IPS-11a (cell line): ENCODE measurements around the gene PGLYRP4.
"Not testable (repeated sequence)": the region's sequence is repeated elsewhere in the genome, so short reads cannot be mapped to it uniquely, and the experiment has no call there.

ENCODE experiments used
- H3K4me3 ChIP-seq: one replicate; pipeline ENCODE4 v1.5.1; 2013; ENCODE audit warnings: low read depth, low read length, control low read depth

The PGLYRP4 gene

GRCh38 chr1:153357076-153357852 is 8.6 kb upstream of the PGLYRP4 start:
- no peak overlapping the region for H3K4me3 ChIP-seq

- H3K4me3 ChIP-seq, result no peak overlapping the region
Measured at GRCh38 chr1:153356392-153357075, 7.9 kb upstream of the PGLYRP4 start.

DNA sequence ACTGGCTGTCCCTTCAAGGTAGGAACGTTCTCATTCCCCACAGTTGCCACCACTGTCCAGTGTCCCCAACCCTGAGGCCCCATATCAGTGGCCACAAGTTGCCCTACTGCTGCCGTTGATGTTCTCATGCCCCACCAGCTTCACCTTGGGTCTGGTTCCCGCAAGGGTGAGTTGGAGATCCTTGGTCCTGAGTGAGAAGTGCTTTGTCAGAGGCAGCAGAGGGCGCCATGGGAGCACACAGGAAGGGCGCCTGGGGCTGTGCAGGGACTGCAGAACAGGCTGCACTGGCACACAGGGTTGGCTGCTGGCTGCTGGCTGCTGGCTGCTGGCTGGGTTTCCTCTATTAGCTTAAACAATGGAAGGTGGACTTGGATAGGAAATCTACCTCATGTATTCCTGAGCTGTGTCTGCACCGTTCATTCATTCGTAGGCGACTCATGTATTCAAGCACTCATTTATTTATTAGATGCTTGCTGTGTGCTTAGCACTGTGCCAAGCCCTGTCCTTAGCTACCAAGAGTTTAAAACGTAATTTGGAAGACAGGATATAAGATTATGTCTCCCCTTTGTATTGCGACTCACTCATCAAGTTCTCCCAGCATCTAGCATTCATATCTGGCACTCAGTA is 6.9 kb upstream of the PGLYRP4 start:
- H3K4me3 ChIP-seq, result no peak overlapping the region

- H3K4me3 ChIP-seq, result no peak overlapping the region
Measured at GRCh38 chr1:153354515-153355193, 6.0 kb upstream of the PGLYRP4 start.

GRCh38 chr1:153353226-153353947 is 4.7 kb upstream of the PGLYRP4 start:
- no peak overlapping the region for H3K4me3 ChIP-seq

DNA sequence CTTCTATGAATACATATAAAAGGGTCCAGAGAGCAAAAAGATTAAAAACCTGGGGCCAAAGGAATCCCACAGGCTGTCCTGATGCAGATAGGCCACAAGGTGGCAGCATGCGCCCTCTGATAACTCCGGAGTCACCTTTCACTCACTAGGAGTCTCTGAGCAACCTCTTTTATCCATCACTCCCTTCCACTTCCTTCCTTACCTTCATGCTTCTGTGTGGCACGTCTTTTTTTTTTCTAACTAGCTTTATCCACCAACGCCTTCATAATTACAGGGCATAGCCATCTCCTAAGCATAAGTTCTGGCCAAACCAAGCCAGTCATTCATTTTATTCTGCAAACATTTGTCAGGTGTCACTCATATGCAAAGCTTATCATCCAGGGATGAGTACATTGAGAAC is 3.9 kb upstream of the PGLYRP4 start:
- H3K4me3 ChIP-seq, result no peak overlapping the region

DNA sequence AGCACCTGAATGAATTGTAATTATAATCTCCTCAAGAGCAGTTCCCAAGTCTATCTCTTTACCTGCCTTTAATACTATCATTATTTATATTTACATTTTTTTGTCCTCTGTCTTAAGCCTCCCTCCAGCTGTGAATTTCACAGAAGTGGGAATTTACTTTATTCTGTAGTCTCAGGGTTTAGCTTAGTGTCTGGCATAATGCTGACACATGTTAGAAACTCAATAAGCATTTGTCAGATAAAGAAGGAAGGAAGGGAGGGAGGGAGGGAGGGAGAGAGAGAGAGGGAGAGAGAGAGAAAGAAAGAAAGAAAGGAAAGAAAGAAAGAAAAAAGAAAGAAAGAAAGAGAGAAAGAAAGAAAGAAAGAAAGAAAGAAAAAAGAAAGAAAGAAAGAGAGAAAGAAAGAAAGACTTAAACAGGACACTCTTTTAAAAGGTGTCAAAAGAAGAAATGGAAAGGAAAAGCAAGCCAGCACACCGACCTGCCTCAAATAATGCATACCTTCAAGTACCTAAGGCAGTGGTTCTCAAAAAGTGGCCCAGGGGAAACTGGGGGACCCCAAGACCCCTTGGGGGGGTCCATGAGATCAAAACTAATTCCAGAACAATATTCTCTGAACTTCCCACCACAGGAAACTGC is 1.8 kb upstream of the PGLYRP4 start:
- no peak overlapping the region for H3K4me3 ChIP-seq

DNA sequence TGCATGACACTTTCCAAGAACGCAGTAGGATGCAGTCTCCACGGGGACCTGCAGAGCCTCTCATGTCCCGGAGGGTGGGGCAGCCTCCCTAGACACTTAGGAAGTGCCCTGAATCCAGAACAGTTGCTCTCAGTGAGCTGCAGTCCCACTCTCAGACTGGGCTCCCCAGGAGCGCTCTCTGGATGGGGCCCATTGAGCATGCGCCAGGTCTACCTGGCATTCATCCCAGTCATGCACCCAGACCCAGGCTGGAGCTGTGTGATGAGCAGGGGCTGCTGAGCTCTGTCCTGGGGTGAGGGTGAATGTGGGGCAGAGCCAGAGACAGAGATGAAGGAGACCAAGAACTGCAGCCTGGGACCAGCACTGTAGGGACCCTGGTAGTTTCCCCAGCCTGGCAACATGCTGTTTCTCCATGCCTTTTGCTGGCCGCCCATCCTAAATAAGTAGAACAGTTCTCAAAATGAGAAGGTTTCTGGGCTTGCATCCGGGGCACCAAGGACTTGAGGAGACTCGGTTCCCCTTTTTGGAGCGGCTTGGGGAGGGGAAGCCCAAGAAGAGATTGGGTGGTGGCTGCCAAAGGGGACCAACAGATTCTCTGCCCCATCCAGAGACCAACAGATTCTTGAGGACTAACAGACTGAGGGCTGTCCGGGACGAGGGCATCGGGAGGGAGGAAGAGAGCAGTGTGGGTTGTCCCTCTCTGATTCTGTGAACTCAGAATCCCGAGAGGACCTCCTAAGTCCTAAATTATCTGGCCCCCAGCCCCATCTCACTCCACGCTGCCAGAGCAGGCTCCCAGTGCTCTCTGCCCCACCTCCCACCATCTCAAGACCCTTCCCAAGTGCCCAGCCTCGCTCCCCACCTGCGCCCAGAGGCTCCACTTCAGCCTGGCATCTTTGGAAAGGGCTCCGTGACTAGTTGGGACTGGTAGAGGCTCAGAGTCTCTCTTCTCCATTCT is 1.0 kb upstream of the PGLYRP4 start:
- no peak overlapping the region for H3K4me3 ChIP-seq

GRCh38 chr1:153347856-153348255 is 785 bp downstream of the PGLYRP4 start:
- H3K4me3 ChIP-seq, result no peak overlapping the region

- not testable (repeated sequence) for H3K4me3 ChIP-seq
Measured at GRCh38 chr1:153347049-153347448, 1.6 kb downstream of the PGLYRP4 start.

DNA sequence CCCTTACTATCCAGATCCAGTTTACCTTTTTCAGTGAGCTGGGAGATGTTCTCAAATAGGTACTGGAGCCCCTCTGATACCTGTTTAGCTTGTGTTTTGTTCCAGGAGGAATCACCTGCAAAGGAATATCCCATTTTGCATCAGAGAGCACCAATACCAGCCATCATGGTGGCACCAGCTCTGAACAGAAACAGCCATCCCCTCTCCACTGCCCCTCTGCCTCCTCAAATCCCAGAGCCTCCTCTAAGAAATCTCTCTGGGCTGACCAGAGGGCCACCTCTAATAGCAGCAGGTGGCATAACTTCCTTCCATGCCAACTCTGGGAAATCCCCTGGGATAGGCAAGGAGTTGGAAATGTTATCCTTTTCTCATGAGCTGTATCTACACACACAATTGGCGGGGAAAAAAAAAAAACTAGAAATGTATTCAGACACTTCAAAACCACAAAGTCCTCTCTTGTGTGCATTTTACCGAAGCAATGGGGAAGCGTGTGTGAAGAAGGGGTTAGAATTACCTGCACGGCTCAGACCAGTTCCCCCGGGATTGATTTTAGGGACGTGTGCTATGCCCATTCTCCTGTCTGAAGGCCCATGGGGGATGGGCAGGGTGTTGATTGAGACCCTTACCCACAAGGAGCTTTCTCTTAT is 2.4 kb downstream of the PGLYRP4 start:
- H3K4me3 ChIP-seq, result no peak overlapping the region

DNA sequence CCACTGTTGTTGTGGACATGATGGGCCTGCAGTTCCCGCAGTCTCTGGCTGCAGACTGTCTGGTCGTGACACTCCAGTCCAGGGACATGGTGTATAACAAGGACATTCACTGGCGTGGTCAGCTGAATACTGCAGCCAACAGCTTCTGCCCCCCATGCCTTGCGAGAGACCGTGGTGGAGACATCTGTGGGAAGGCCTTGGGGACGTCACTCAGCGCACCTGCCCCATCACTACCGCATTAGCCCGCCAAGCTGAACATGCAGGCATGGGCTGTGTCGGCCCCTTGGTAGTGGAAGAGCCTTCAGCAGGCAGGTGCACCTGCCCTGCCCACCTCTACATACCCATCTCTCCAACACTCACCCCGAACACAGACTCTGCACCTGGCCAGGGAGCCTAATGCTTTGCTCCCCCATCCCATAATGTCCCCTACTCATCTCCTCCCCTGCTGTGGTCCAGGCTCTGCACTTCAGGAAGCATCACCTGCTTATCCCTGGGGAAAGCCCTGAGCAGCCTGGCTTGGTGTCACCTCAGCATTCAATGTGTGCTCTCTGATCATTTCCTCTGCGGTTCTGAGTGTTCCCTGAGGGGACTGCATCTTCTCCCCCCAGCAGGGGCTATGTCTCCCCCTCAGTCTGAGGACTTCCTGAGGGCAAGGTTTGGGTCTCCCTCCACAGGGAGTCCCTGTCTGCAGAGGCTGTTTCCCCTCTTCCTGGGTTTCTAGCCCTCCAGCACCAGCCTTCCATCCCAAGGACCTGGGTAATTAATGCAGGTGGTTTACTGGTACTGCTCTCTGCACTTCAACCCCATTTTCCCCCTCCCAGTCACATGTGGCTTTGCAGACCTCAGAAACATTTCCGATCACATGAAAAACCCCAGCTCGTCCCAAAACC is 3.2 kb downstream of the PGLYRP4 start:
- H3K4me3 ChIP-seq, result no peak overlapping the region

GRCh38 chr1:153344718-153345025 is 4.0 kb downstream of the PGLYRP4 start:
- no peak overlapping the region for H3K4me3 ChIP-seq

DNA sequence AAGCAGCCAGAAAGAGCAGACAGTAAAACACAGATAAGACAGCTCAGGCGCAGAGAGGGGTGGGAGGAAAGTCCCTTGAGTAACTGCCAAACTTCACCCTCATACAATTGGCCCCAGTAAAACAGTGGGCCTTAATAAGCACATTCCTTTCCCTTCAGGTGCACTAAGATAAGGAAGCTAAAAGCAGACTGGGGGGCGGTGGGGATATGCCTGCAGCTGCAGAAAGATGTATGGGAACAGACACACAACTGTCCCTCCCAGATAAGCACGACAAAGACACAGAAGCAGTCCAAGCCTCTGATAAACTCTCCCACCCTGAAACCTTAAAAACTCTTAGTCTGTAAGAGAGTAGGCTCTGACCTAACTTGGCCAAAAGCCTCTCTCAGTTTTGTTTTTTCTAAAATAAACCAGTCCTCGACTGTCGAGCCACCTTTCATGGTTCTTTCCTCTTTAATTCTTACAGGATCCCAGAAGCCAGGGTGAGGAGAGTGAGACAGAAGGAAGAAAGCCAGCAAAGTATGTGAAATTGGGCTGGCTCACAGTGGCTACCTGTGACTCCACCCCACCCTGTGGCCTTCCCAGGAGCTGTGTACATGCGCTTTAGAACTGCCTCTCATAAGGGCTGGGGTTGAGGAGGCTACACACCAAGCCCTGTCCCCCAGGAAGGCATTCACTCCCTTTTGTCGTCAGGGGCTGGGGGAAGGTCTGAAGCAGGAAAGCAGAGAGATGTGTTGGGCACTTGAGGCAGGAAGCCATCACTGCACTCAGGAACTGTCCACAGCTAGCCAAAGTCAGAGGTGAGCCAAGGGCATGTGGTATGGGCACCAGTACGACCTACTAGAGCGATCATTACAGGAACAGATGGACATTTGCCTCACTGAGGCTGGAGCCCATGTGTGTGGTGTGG is 4.6 kb downstream of the PGLYRP4 start:
- no peak overlapping the region for H3K4me3 ChIP-seq

GRCh38 chr1:153343040-153343681 is 5.5 kb downstream of the PGLYRP4 start:
- H3K4me3 ChIP-seq, result no peak overlapping the region

- H3K4me3 ChIP-seq, result no peak overlapping the region
Measured at GRCh38 chr1:153342178-153342577, 6.5 kb downstream of the PGLYRP4 start.
